Measurements from ENCODE around the gene SMIM22.

SMIM22 gene

DNA sequence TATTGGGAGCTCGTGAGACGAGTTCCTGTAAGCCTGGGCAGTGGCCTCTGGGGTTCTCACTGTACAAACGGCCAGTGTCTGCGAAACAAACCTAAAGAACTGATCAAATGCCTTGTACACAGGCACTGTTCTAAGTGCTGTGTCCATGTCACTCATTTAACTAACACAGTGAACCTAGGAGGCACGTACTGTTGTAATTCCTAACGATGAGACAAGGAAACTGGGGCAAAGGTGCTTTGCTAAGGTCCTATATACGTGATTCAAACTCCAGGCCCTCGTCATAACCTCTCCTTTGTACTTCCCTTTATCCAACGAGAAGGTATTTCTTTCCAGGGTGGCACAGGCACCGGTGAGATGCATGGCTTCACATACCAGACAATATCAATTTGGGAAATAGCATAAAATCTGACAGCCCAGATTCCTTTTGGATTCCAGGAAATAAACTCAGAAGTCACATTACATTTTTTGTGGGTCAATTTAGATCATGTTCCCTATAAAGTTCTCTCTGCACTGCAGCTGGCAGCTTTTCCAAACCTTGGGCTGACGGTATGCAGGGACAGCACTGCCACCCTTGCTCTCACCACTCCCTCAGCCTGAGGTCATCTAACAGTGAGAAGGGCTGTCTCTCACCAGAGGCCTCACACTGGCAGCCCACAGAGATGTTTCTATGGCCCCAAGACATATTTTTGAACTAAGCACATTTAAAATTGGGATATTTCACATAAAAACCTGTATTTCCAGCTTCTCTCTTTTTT is 33.6 kb downstream of the SMIM22 start:
- no peak for DNase-seq

- DNase-seq: no peak
Observed at GRCh38 chr16:4830408-4830807, 35.2 kb downstream of the SMIM22 start.

DNA sequence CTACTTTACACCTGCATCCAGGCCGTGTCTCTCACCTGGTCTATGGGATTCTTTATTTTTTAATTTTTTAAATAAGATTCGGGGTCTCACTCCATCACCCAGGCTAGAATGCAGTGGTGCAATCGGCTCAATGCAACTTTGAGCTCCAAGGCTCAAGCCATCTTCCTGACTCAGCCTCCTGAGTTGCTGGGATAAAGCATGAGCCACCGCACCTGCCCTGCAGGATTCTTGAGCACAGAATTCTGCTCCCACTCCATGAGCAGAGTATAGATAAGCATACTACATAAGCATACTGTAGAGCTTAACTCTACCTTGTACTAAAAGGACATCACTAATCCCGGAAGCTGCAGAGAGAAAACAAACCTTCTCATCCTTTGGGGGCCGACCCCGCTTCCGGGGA is 36.4 kb downstream of the SMIM22 start:
- no peak for DNase-seq

DNA sequence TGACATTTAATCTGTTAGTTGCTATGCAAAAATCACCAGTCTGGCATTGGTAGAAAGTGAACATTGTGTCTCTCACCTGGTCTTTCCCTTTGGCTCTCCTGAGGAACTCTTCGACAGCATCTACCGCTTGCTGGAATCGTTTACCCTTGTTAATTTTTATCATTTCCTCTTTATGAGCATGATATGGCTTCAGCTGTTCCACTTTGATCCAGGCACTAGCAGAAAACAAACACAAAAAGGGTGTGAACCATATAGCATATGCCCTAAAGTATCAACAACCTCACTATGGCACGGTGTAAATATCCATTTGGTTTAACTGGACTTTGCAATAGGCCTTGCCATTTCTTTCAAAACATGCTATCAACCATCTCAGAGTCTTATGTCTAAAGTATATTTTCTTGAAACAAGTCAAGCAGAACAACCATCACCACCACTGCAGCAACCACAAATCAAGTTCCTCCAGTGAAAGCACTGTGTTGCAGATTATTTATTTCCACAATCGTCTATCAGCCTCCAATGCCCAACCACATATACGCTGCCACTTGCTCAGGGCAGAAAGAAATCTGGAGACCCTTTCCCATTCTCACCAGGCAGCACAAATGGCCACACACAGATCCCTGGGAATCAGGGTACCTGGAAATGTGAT is 37.7 kb downstream of the SMIM22 start:
- no peak for DNase-seq

DNA sequence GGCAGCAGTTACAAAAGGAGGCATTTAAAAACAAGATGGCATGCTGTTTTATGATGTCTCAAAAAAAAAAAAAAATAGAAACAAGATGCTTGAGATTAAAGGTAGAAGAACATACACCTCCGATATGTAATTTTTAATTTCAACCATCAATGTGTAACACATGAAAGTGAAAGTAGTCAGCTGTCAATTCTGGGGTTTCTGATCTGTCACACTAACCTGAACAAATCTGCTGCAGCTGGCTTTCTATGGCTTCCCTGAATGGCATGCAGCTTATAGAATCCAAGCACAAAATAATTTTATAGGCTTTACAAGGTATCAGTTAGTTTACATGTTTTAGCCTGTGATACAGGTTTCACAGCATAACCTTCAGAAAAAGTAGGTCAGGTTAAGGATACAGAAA is 38.4 kb downstream of the SMIM22 start:
- DNase-seq: no peak

- no peak for DNase-seq
Observed at GRCh38 chr16:4836727-4837126, 41.6 kb downstream of the SMIM22 start.

DNA sequence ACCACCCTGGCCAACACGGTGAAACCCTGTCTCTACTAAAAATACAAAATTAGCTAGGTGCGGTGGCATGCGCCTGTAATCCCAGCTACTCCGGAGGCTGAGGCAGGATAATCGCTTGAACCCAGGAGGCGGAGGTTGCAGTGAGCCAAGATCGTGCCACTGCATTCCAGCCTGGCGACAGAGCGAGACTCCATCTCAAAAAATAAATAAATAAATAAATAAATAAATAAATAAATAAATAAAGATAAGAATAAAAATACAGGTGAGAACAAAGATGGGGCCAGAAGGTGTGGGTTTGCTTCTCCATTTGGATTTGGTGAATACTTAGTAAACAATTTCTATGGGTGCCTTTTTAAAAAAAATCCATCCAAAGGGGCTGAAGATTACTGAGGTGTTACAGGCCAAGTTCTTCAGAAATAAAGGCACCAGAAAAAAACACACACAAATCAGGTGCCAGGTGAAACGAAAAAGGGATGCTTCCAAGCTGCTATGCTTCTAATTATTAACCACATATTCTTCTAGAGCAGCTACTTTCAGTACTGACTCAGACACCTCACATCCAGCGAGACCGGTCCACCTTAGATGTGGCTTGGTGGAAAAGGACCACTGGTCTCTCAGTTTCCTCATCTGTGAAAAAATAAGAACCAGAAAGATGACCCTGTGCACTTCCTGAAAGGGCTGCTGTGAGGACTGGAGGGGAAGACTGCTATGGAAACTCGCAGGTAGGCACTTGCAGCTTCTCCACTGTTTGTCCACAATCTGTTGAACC is 42.7 kb downstream of the SMIM22 start:
- no peak for DNase-seq

GRCh38 chr16:4839942-4840341 is 44.8 kb downstream of the SMIM22 start:
- no peak for DNase-seq

DNA sequence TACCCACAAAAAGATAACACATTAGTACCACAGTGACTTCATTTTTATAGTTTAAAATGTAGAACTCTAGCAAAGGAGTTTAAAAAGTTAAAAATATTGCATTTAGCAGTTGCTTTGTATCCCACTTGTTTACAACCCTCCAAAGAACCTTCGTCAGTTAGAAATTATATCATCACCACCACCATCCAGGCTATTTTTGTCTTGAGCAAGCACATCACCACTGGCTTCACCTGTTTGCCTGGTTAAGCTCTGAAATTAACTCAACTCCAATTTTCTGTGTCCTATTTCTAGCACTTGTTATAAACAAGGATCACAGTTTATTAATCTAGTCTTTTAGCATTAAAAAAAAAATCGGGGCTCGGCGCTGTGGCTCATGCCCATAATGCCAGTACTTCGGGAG is 45.8 kb downstream of the SMIM22 start:
- no peak for DNase-seq

All from right forelimb (tissue), 1 donor.